Neural progenitor cell (in vitro differentiated cells): Measurements from ENCODE around the gene KDM5B.

Source experiments
- EZH2 ChIP-seq: fragments of 200-600 bp; sonication (generic); IDR thresholded peaks from 2 replicates; pipeline ENCODE4 v1.6.1; 2017; ENCODE audit warnings: antibody characterized with exemption, mild to moderate bottlenecking, moderate library complexity
- TF ChIP-seq, protein P1 (sequence below): fragments of 200-600 bp; sonication (generic); IDR thresholded peaks from 2 replicates; pipeline ENCODE4 v1.5.1; 2017; ENCODE audit warnings: antibody characterized with exemption, mild to moderate bottlenecking

DNA sequence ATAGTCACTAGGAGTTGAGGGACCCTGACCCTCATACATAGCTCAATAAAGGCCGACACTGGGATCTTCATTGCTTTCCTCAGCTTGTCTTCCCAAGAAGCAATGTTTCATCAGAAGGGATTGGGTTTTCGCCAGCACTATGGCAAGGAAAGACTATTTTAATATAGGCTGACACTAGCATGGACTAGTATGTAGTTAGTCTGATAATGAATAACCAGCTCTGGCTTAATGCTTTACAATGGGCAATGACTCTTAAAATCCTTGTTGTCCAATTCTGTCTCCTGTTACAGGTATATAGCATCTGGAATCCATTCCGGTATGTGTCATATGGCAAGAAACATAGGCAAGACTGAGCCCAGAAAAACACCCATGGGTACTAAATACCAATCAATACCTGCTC, 82.7 kb downstream of the KDM5B start:
- TF ChIP-seq EZH2 = no peak
- TF ChIP-seq, protein P1, sequence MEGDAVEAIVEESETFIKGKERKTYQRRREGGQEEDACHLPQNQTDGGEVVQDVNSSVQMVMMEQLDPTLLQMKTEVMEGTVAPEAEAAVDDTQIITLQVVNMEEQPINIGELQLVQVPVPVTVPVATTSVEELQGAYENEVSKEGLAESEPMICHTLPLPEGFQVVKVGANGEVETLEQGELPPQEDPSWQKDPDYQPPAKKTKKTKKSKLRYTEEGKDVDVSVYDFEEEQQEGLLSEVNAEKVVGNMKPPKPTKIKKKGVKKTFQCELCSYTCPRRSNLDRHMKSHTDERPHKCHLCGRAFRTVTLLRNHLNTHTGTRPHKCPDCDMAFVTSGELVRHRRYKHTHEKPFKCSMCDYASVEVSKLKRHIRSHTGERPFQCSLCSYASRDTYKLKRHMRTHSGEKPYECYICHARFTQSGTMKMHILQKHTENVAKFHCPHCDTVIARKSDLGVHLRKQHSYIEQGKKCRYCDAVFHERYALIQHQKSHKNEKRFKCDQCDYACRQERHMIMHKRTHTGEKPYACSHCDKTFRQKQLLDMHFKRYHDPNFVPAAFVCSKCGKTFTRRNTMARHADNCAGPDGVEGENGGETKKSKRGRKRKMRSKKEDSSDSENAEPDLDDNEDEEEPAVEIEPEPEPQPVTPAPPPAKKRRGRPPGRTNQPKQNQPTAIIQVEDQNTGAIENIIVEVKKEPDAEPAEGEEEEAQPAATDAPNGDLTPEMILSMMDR = no peak
